ENCODE measurements around the gene VSTM4. TPM values are rescaled to one million over a fixed set of nuclear protein-coding genes. Genes with fewer than 3 reads are reported as not detected.

The VSTM4 gene
- polyA plus RNA-seq, 1 of the 3 experiments (the other 2 are of a cell fraction): 0.39 TPM

DNA sequence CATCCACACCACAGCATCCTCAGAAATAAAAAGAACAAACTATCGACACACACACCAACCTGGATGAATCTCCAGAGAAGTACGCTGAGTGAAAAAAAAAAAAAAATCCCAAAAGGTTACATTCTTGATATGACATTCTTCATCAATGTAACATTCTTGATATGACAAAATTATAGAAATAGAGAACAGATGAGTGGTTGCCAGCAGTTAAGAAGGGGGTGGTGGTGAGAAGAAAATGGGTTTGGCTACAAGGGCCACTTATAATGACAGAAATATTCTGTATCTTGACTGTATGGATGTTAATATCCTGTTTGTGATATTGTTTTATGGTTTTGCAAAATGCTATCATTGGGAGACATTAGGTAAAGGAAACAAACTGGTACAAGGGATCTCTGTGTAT, 36.9 kb downstream of the VSTM4 start:
- WGBS (ENCODE audit: low lambda C conversion rate): 47% methylated on average over 2 of the region's 2 CpGs
- CTCF ChIA-PET: no interaction called here
- TF ChIP-seq EP300 (IDR thresholded peaks at IDR 0.05; ENCODE audit: borderline replicate concordance in 1 of 2, low read depth in 1 of 2, low read length in 1 of 2) (no peak), REST (IDR thresholded peaks at IDR 0.05; ENCODE audit: low read depth, low read length) (no peak), MEF2A (IDR thresholded peaks at IDR 0.05; ENCODE audit: borderline replicate concordance, low read depth) (no peak), FOSL2 (IDR thresholded peaks at IDR 0.05; ENCODE audit: borderline replicate concordance, low read depth) (no peak), EZH2phosphoT487 (IDR thresholded peaks at IDR 0.05; ENCODE audit: borderline replicate concordance, low read depth) (no peak), NFIC (IDR thresholded peaks at IDR 0.05; ENCODE audit: borderline replicate concordance) (no peak), RFX5 (IDR thresholded peaks at IDR 0.05; ENCODE audit: low read length) (no peak)

GRCh38 chr10:49076741-49077521, 38.4 kb downstream of the VSTM4 start:
- Histone ChIP-seq H3K4me3 (ENCODE audit: low read depth in 2 of 2, low read length in 1 of 2) (no peak overlapping the region), H3K27ac (ENCODE audit: low read depth in 2 of 2, low read length in 1 of 2) (no peak overlapping the region), H3F3A (replicated peaks; ENCODE audit: insufficient read depth) (no peaks in the 10 kb centered on the region), H4K20me1 (ENCODE audit: insufficient read depth) (no peaks in the 10 kb centered on the region), H3K36me3 (replicated peaks in 1 of 2; ENCODE audit: control insufficient read depth in 1 of 2, insufficient read depth in 2 of 2, low read length in 1 of 2) (no peaks in the 10 kb centered on the region), H3K9me2 (no peaks in the 10 kb centered on the region), H3K9me3 (no peaks in the 10 kb centered on the region), H2AFZ (ENCODE audit: low read depth) (no peak overlapping the region), H3K27me3 (ENCODE audit: insufficient read depth) (no peaks in the 10 kb centered on the region), H3K9ac (no peak overlapping the region), H3K79me2 (ENCODE audit: insufficient read depth) (no peaks in the 10 kb centered on the region), H3K4me2 (no peak overlapping the region), H3K4me1 (ENCODE audit: control insufficient read depth in 1 of 2, insufficient read depth in 2 of 2, low read depth in 1 of 2, low read length in 1 of 2) (peaks cover 0 to 43% of the 10 kb centered on the region in 2 experiments; a peak in 2 of 4 replicates)
- DNase-seq: no peak
- ChIA-PET CTCF (no interaction called here), POLR2A (no interaction called here)
- WGBS (ENCODE audit: low lambda C conversion rate): 51% methylated on average over 13 of the region's 13 CpGs
- no peak for TF ChIP-seq RXRA (IDR thresholded peaks at IDR 0.05; ENCODE audit: borderline replicate concordance, low read depth)
- no peak for TF ChIP-seq ELF1 (IDR thresholded peaks at IDR 0.05)
- TF ChIP-seq EZH2phosphoT487 (IDR thresholded peaks at IDR 0.05; ENCODE audit: borderline replicate concordance, low read depth): no peak
- no peak for TF ChIP-seq NFIC (IDR thresholded peaks at IDR 0.05; ENCODE audit: borderline replicate concordance)
- TF ChIP-seq GATA2 (CRISPR knock-in tag; IDR thresholded peaks at IDR 0.05): no peak
- no peak for TF ChIP-seq MAX (IDR thresholded peaks at IDR 0.05; ENCODE audit: low read depth)
- TF ChIP-seq TCF12 (IDR thresholded peaks at IDR 0.05): no peak
- no peak for TF ChIP-seq IRF3 (IDR thresholded peaks at IDR 0.05; ENCODE audit: low read depth, low read length)
- TF ChIP-seq FOSL2 (IDR thresholded peaks at IDR 0.05; ENCODE audit: borderline replicate concordance, low read depth): no peak
- no peak for TF ChIP-seq RAD21 (IDR thresholded peaks at IDR 0.05; ENCODE audit: low read length)
- TF ChIP-seq MXI1 (IDR thresholded peaks at IDR 0.05; ENCODE audit: low read depth, low read length): no peak
- TF ChIP-seq, protein P1, sequence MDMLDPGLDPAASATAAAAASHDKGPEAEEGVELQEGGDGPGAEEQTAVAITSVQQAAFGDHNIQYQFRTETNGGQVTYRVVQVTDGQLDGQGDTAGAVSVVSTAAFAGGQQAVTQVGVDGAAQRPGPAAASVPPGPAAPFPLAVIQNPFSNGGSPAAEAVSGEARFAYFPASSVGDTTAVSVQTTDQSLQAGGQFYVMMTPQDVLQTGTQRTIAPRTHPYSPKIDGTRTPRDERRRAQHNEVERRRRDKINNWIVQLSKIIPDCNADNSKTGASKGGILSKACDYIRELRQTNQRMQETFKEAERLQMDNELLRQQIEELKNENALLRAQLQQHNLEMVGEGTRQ (IDR thresholded peaks at IDR 0.05; ENCODE audit: borderline replicate concordance, low read depth, low read length): no peak
- TF ChIP-seq, protein P2, sequence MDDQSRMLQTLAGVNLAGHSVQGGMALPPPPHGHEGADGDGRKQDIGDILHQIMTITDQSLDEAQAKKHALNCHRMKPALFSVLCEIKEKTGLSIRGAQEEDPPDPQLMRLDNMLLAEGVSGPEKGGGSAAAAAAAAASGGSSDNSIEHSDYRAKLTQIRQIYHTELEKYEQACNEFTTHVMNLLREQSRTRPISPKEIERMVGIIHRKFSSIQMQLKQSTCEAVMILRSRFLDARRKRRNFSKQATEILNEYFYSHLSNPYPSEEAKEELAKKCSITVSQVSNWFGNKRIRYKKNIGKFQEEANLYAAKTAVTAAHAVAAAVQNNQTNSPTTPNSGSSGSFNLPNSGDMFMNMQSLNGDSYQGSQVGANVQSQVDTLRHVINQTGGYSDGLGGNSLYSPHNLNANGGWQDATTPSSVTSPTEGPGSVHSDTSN (IDR thresholded peaks at IDR 0.05): no peak
- TF ChIP-seq SIN3A (IDR thresholded peaks at IDR 0.05; ENCODE audit: borderline replicate concordance, low read depth, low read length): no peak
- TF ChIP-seq POLR2AphosphoS5 (IDR thresholded peaks at IDR 0.05; ENCODE audit: low read depth, low read length): no peak

More for the DNA sequence above, 36.9 kb downstream of the VSTM4 start:
- H3K27ac ChIP-seq (ENCODE audit: low read depth in 2 of 2, low read length in 1 of 2): no peak overlapping the region
- H3K9ac ChIP-seq: no peak overlapping the region
- H3K4me2 ChIP-seq: no peak overlapping the region
- H3K36me3 ChIP-seq (replicated peaks in 1 of 2; ENCODE audit: control insufficient read depth in 1 of 2, insufficient read depth in 2 of 2, low read length in 1 of 2): no peaks in the 10 kb centered on the region
- POLR2A ChIA-PET: no interaction called here
- peaks cover 0 to 56% of the 10 kb centered on the region in 2 experiments; a peak in 2 of 4 replicates for H3K4me1 ChIP-seq (ENCODE audit: control insufficient read depth in 1 of 2, insufficient read depth in 2 of 2, low read depth in 1 of 2, low read length in 1 of 2)
- H3K27me3 ChIP-seq (ENCODE audit: insufficient read depth): no peaks in the 10 kb centered on the region
- H3K4me3 ChIP-seq (ENCODE audit: low read depth in 2 of 2, low read length in 1 of 2): no peak overlapping the region
- no peak for DNase-seq
- H4K20me1 ChIP-seq (ENCODE audit: insufficient read depth): no peaks in the 10 kb centered on the region
- H3K9me3 ChIP-seq: no peaks in the 10 kb centered on the region
- no peaks in the 10 kb centered on the region for H3F3A ChIP-seq (replicated peaks; ENCODE audit: insufficient read depth)
- H2AFZ ChIP-seq (ENCODE audit: low read depth): no peak overlapping the region
- no peaks in the 10 kb centered on the region for H3K79me2 ChIP-seq (ENCODE audit: insufficient read depth)
- H3K9me2 ChIP-seq: no peaks in the 10 kb centered on the region
